HEK293 (cell line): Measurements from ENCODE around the gene SELENOP.

Experiments used
- CTCF ChIA-PET: fragments of 350-600 bp; formaldehyde crosslinking; extraction: SDS; loops from one replicate; lab custom pipeline; 2021; ENCODE audit warnings: antibody characterized with exemption; lab: Yijun Ruan, JAX
- POLR2A ChIA-PET: fragments of 300-600 bp; formaldehyde crosslinking; extraction: SDS; loops from one replicate; lab custom pipeline; 2020; ENCODE audit warnings: antibody characterized with exemption, inconsistent platforms; lab: Yijun Ruan, JAX
- H3K27ac ChIP-seq: fragments of 200-500 bp; sonication (Bioruptor generic); 2 replicates; pipeline ENCODE4 v1.5.1; 2014; ENCODE audit warnings: low read depth, low read length, control low read depth, inconsistent platforms; ENCODE audit errors: extremely low read depth
- H3K36me3 ChIP-seq, 2 experiments: fragments of 200-500 bp in 1 of 2; sonication (Bioruptor generic) in 1 of 2; 1 replicate in 1 of 2; 2 replicates in 1 of 2; pipeline ENCODE4 v1.5.1; 2014 to 2017; ENCODE audit warnings: inconsistent platforms in 2 of 2, low read length in 2 of 2; ENCODE audit not compliant: control insufficient read depth in 2 of 2, insufficient read depth in 1 of 2
- H3K4me1 ChIP-seq: fragments of 200-500 bp; sonication (Bioruptor generic); 2 replicates; pipeline ENCODE4 v1.5.1; 2014; ENCODE audit warnings: mild to moderate bottlenecking, low read length, inconsistent platforms; ENCODE audit not compliant: control insufficient read depth, insufficient read depth
- H3K4me3 ChIP-seq: 2 replicates; pipeline ENCODE4 v1.5.1; 2011; ENCODE audit warnings: low read depth, mild to moderate bottlenecking, control low read depth, low read length, moderate library complexity
- H3K9me3 ChIP-seq: fragments of 200-500 bp; sonication (Bioruptor generic); 2 replicates; pipeline ENCODE4 v1.5.1; 2014; ENCODE audit warnings: low read depth, low read length, inconsistent platforms; ENCODE audit not compliant: control insufficient read depth, insufficient read depth
- EGR2 ChIP-seq: fragments of 450-650 bp; formaldehyde crosslinking; IDR thresholded peaks from 2 replicates; pipeline ENCODE4 v1.5.1; 2016; ENCODE audit warnings: low read depth, missing biosample characterization, missing genetic modification characterization
- FEZF1 ChIP-seq: fragments of 450-650 bp; formaldehyde crosslinking; IDR thresholded peaks from 2 replicates; pipeline ENCODE4 v1.5.1; 2016; ENCODE audit warnings: missing biosample characterization, missing genetic modification characterization
- GLIS2 ChIP-seq: fragments of 450-650 bp; formaldehyde crosslinking; IDR thresholded peaks from 2 replicates; pipeline ENCODE4 v1.5.1; 2016; ENCODE audit warnings: missing biosample characterization, missing genetic modification characterization
- HOXC10 ChIP-seq: sonication (generic); formaldehyde crosslinking; IDR thresholded peaks from 2 replicates; pipeline ENCODE4 v1.8.1; 2023; ENCODE audit warnings: mild to moderate bottlenecking, missing genetic modification reagents
- ZBTB20 ChIP-seq: fragments of 450-650 bp; formaldehyde crosslinking; IDR thresholded peaks from 2 replicates; pipeline ENCODE4 v1.5.1; 2016; ENCODE audit warnings: missing biosample characterization, missing genetic modification characterization
- ZNF112 ChIP-seq: fragments of 450-650 bp; formaldehyde crosslinking; IDR thresholded peaks from 2 replicates; pipeline ENCODE4 v1.5.0; 2017; ENCODE audit warnings: missing biosample characterization, missing genetic modification characterization
- ZNF157 ChIP-seq: fragments of 450-650 bp; formaldehyde crosslinking; IDR thresholded peaks from 2 replicates; pipeline ENCODE4 v1.5.1; 2016; ENCODE audit warnings: missing biosample characterization, missing genetic modification characterization
- ZNF2 ChIP-seq: fragments of 450-650 bp; formaldehyde crosslinking; IDR thresholded peaks from 2 replicates; pipeline ENCODE4 v1.5.1; 2016; ENCODE audit warnings: missing biosample characterization, missing genetic modification characterization
- ZNF202 ChIP-seq: fragments of 450-650 bp; formaldehyde crosslinking; IDR thresholded peaks from 2 replicates; pipeline ENCODE4 v1.5.1; 2016; ENCODE audit warnings: missing biosample characterization, missing genetic modification characterization, borderline replicate concordance
- ZNF223 ChIP-seq: fragments of 450-650 bp; formaldehyde crosslinking; IDR thresholded peaks from 2 replicates; pipeline ENCODE4 v1.5.1; 2016; ENCODE audit warnings: missing biosample characterization, missing genetic modification characterization
- ZNF23 ChIP-seq: fragments of 450-650 bp; formaldehyde crosslinking; IDR thresholded peaks from 2 replicates; pipeline ENCODE4 v1.5.1; 2016; ENCODE audit warnings: missing biosample characterization, missing genetic modification characterization, borderline replicate concordance
- ZNF292 ChIP-seq: fragments of 450-650 bp; formaldehyde crosslinking; IDR thresholded peaks from 2 replicates; pipeline ENCODE4 v1.5.1; 2016; ENCODE audit warnings: low read depth, missing biosample characterization, missing genetic modification characterization, borderline replicate concordance
- ZNF391 ChIP-seq: fragments of 450-650 bp; formaldehyde crosslinking; IDR thresholded peaks from 2 replicates; pipeline ENCODE4 v1.5.1; 2016; ENCODE audit warnings: low read depth, missing biosample characterization, missing genetic modification characterization, borderline replicate concordance
- ZNF529 ChIP-seq: fragments of 450-650 bp; formaldehyde crosslinking; IDR thresholded peaks from 2 replicates; pipeline ENCODE4 v1.5.1; 2017; ENCODE audit warnings: missing genetic modification characterization, missing biosample characterization; ENCODE audit not compliant: insufficient replicate concordance
- ZNF558 ChIP-seq: fragments of 450-650 bp; formaldehyde crosslinking; IDR thresholded peaks from 2 replicates; pipeline ENCODE4 v1.5.1; 2016; ENCODE audit warnings: missing biosample characterization, missing genetic modification characterization
- ZNF585B ChIP-seq: fragments of 450-650 bp; formaldehyde crosslinking; IDR thresholded peaks from 2 replicates; pipeline ENCODE4 v1.5.1; 2016; ENCODE audit warnings: missing biosample characterization, missing genetic modification characterization
- ZNF658 ChIP-seq: fragments of 450-650 bp; formaldehyde crosslinking; IDR thresholded peaks from 2 replicates; pipeline ENCODE4; 2016; ENCODE audit warnings: missing biosample characterization, missing genetic modification characterization
- ZNF747 ChIP-seq: fragments of 450-650 bp; formaldehyde crosslinking; IDR thresholded peaks from 2 replicates; pipeline ENCODE4 v1.5.1; 2016; ENCODE audit warnings: missing biosample characterization, missing genetic modification characterization
- ZNF76 ChIP-seq: fragments of 450-650 bp; formaldehyde crosslinking; IDR thresholded peaks from 2 replicates; pipeline ENCODE4; 2016; ENCODE audit warnings: low read depth, missing biosample characterization, missing genetic modification characterization, borderline replicate concordance
- ZXDB ChIP-seq: fragments of 450-650 bp; formaldehyde crosslinking; IDR thresholded peaks from 2 replicates; pipeline ENCODE4 v1.5.1; 2016; ENCODE audit warnings: missing biosample characterization, missing genetic modification characterization
- TF ChIP-seq, protein P1 (sequence below): fragments of 450-650 bp; formaldehyde crosslinking; IDR thresholded peaks from 2 replicates; pipeline ENCODE4 v1.5.1; 2016; ENCODE audit warnings: missing biosample characterization, missing genetic modification characterization
- TF ChIP-seq, protein P2 (sequence below): fragments of 450-650 bp; formaldehyde crosslinking; IDR thresholded peaks from 2 replicates; pipeline ENCODE4 v1.5.1; 2016; ENCODE audit warnings: missing biosample characterization, missing genetic modification characterization
- TF ChIP-seq, protein P3 (sequence below): fragments of 450-650 bp; formaldehyde crosslinking; conservative IDR thresholded peaks from 2 replicates; pipeline ENCODE4 v1.5.1; 2016; ENCODE audit warnings: low read depth, missing biosample characterization, missing genetic modification characterization
- TF ChIP-seq, protein P4 (sequence below): fragments of 450-650 bp; formaldehyde crosslinking; IDR thresholded peaks from 2 replicates; pipeline ENCODE4 v1.5.1; 2017; ENCODE audit warnings: missing biosample characterization, missing genetic modification characterization
- TF ChIP-seq, protein P5 (sequence below): fragments of 450-650 bp; formaldehyde crosslinking; IDR thresholded peaks from 2 replicates; pipeline ENCODE4 v1.5.1; 2016; ENCODE audit warnings: missing biosample characterization, missing genetic modification characterization

The SELENOP gene

DNA sequence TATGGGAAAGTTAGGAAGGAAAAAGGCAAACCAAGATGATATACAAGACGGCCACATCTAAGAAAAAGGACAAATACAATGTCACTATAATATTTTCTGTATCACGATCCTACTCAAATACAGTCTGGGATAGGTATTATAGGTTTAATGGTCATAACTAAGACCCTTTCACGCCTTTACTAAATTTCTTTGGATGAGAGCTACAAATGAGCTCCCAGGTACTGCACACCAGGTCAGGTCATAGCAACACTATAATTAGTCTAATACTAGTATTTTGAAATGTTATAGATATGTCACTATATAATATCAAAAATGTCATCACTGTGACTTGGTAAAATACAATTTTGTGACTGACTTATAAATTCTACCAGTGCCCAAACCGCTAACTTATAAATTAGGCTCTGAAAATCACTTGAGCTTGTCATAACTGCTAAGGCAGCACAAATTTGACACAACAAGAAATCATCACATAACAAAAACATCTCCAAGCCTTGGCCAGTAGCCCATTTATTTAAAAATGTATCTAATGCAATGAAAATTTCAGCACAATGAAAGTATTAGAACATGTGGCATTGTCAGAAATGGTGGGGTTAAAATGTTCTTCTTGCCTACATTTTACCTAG is 6.9 kb downstream of the SELENOP start:
- no peaks in the 10 kb centered on the region for H3K4me1 ChIP-seq
- POLR2A ChIA-PET: no interaction called here
- peaks cover 66 to 71% of the 10 kb centered on the region in 2 experiments for H3K36me3 ChIP-seq
- no peak overlapping the region for H3K4me3 ChIP-seq
- CTCF ChIA-PET: no interaction called here
- H3K27ac ChIP-seq: no peak overlapping the region
- no peak for TF ChIP-seq ZNF23 (tag by site-specific recombination)
- no peak for TF ChIP-seq ZNF202 (tag by site-specific recombination)
- no peak for TF ChIP-seq ZNF391 (tag by site-specific recombination)
- TF ChIP-seq ZNF223 (tag by site-specific recombination): no peak
- TF ChIP-seq ZNF112: no peak
- TF ChIP-seq, protein P1, sequence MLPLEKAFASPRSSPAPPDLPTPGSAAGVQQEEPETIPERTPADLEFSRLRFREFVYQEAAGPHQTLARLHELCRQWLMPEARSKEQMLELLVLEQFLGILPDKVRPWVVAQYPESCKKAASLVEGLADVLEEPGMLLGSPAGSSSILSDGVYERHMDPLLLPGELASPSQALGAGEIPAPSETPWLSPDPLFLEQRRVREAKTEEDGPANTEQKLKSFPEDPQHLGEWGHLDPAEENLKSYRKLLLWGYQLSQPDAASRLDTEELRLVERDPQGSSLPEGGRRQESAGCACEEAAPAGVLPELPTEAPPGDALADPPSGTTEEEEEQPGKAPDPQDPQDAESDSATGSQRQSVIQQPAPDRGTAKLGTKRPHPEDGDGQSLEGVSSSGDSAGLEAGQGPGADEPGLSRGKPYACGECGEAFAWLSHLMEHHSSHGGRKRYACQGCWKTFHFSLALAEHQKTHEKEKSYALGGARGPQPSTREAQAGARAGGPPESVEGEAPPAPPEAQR (tag by site-specific recombination): no peak
- TF ChIP-seq HOXC10 (CRISPR knock-in tag): no peak
- TF ChIP-seq, protein P2, sequence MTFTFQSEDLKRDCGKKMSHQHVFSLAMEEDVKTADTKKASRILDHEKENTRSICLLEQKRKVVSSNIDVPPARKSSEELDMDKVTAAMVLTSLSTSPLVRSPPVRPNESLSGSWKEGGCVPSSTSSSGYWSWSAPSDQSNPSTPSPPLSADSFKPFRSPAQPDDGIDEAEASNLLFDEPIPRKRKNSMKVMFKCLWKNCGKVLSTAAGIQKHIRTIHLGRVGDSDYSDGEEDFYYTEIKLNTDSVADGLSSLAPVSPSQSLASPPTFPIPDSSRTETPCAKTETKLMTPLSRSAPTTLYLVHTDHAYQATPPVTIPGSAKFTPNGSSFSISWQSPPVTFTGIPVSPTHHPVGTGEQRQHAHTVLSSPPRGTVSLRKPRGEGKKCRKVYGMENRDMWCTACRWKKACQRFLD (tag by site-specific recombination): no peak
- TF ChIP-seq ZNF558 (tag by site-specific recombination): no peak
- TF ChIP-seq ZNF747 (tag by site-specific recombination): no peak
- no peak for TF ChIP-seq ZNF157 (tag by site-specific recombination)
- TF ChIP-seq ZNF658: no peak
- TF ChIP-seq ZBTB20 (tag by site-specific recombination): no peak
- TF ChIP-seq ZNF585B (tag by site-specific recombination): no peak
- TF ChIP-seq ZNF76 (tag by site-specific recombination): no peak
- no peaks in the 10 kb centered on the region for H3K9me3 ChIP-seq

DNA sequence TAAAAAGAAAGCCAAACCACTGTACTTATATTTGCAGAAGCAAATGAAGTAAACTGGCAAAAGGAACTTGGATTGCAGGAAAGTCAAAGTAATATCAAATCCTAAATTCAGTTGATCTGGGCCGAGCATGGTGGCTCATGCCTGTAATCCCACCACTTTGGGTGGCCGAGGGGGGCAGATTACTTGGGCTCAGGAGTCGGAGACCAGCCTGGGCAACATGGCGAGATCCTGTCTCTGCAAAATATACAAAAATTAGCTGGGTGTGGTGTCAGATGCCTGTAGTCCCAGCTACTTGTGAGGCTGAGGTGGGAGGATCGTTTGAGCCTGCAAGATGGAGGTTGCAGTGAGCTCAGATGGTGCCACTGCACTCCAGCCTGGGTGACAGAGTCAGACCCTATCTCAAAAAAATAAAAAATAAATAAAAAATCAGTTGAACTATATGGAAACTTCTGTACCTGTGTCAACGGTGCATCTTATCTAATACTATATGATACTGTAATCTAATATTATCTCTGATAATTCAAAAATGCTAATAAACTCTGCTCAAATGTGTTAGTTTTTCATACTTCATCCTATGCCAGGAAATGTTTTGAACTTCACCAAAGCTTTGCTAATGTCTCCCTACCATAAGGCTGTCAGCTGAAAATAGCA is 10.1 kb downstream of the SELENOP start:
- peaks cover 51 to 60% of the 10 kb centered on the region in 2 experiments for H3K36me3 ChIP-seq
- no peaks in the 10 kb centered on the region for H3K4me1 ChIP-seq
- no peak overlapping the region for H3K4me3 ChIP-seq
- no peak overlapping the region for H3K27ac ChIP-seq
- CTCF ChIA-PET: interaction anchor here (0.5 to 2.2 kb wide), 6 partner anchors 14 to 88 kb away, joined by 3 to 8 read pairs (median 4); no protein-coding TSS in a partner anchor
- POLR2A ChIA-PET: no interaction called here
- no peaks in the 10 kb centered on the region for H3K9me3 ChIP-seq
- no peak for TF ChIP-seq FEZF1 (tag by site-specific recombination)
- TF ChIP-seq ZXDB (tag by site-specific recombination): no peak
- no peak for TF ChIP-seq GLIS2 (tag by site-specific recombination)
- TF ChIP-seq ZNF292 (tag by site-specific recombination): no peak
- TF ChIP-seq ZNF529 (tag by site-specific recombination): no peak
- TF ChIP-seq, protein P3, sequence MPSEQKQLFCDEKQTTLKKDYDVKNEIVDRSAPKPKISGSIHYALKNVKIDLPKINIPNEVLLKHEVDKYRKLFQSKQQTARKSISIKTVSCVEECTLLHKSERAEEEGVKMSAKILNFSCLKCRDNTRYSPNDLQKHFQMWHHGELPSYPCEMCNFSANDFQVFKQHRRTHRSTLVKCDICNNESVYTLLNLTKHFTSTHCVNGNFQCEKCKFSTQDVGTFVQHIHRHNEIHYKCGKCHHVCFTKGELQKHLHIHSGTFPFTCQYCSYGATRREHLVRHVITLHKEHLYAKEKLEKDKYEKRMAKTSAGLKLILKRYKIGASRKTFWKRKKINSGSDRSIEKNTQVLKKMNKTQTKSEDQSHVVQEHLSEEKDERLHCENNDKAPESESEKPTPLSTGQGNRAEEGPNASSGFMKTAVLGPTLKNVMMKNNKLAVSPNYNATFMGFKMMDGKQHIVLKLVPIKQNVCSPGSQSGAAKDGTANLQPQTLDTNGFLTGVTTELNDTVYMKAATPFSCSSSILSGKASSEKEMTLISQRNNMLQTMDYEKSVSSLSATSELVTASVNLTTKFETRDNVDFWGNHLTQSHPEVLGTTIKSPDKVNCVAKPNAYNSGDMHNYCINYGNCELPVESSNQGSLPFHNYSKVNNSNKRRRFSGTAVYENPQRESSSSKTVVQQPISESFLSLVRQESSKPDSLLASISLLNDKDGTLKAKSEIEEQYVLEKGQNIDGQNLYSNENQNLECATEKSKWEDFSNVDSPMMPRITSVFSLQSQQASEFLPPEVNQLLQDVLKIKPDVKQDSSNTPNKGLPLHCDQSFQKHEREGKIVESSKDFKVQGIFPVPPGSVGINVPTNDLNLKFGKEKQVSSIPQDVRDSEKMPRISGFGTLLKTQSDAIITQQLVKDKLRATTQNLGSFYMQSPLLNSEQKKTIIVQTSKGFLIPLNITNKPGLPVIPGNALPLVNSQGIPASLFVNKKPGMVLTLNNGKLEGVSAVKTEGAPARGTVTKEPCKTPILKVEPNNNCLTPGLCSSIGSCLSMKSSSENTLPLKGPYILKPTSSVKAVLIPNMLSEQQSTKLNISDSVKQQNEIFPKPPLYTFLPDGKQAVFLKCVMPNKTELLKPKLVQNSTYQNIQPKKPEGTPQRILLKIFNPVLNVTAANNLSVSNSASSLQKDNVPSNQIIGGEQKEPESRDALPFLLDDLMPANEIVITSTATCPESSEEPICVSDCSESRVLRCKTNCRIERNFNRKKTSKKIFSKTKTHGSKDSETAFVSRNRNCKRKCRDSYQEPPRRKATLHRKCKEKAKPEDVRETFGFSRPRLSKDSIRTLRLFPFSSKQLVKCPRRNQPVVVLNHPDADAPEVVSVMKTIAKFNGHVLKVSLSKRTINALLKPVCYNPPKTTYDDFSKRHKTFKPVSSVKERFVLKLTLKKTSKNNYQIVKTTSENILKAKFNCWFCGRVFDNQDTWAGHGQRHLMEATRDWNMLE (tag by site-specific recombination): no peak
- no peak for TF ChIP-seq ZNF2 (tag by site-specific recombination)
- TF ChIP-seq, protein P4, sequence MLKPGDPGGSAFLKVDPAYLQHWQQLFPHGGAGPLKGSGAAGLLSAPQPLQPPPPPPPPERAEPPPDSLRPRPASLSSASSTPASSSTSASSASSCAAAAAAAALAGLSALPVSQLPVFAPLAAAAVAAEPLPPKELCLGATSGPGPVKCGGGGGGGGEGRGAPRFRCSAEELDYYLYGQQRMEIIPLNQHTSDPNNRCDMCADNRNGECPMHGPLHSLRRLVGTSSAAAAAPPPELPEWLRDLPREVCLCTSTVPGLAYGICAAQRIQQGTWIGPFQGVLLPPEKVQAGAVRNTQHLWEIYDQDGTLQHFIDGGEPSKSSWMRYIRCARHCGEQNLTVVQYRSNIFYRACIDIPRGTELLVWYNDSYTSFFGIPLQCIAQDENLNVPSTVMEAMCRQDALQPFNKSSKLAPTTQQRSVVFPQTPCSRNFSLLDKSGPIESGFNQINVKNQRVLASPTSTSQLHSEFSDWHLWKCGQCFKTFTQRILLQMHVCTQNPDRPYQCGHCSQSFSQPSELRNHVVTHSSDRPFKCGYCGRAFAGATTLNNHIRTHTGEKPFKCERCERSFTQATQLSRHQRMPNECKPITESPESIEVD (tag by site-specific recombination): no peak
- no peak for TF ChIP-seq ZNF223 (tag by site-specific recombination)
- no peak for TF ChIP-seq EGR2 (tag by site-specific recombination)
- TF ChIP-seq, protein P5, sequence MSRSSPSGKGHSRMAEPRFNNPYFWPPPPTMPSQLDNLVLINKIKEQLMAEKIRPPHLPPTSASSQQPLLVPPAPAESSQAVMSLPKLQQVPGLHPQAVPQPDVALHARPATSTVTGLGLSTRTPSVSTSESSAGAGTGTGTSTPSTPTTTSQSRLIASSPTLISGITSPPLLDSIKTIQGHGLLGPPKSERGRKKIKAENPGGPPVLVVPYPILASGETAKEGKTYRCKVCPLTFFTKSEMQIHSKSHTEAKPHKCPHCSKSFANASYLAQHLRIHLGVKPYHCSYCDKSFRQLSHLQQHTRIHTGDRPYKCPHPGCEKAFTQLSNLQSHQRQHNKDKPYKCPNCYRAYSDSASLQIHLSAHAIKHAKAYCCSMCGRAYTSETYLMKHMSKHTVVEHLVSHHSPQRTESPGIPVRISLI: no peak
